ENCODE results near the gene PPP1R2B. TPM values are rescaled to one million over a fixed set of nuclear protein-coding genes. Genes with fewer than 3 reads are reported as not detected.

PPP1R2B gene
- total and polyA plus RNA-seq, 11 donors, result not detected

DNA sequence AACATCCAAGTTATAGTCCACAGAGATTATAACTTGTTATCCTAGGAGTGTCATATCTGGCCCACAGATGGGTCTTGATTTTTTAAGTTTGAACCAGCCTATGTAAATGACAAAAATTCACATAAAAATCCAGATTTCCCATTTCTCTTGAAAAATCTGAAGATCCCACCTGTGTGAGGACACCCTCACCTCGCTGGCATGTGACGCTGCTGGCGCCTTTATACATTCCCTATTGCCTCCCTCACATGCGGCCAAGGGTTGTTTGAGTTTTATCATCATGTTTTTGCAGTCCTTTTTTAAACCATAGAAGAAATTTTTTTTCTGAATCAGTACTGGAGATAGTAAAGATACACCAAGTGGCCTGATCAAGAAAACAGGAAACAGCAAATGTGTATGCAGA, 25.9 kb upstream of the PPP1R2B start:
- Histone ChIP-seq H3K4me3 (no peak overlapping the region), H3K36me3 (no peaks in the 10 kb centered on the region), H3K27ac (no peak overlapping the region), H3K4me1 (no peaks in the 10 kb centered on the region), H3K27me3 (no peaks in the 10 kb centered on the region), H3K9me3 (no peaks in the 10 kb centered on the region)
- TF ChIP-seq POLR2A (IDR thresholded peaks at IDR 0.05), result no peak
- TF ChIP-seq, protein P1, sequence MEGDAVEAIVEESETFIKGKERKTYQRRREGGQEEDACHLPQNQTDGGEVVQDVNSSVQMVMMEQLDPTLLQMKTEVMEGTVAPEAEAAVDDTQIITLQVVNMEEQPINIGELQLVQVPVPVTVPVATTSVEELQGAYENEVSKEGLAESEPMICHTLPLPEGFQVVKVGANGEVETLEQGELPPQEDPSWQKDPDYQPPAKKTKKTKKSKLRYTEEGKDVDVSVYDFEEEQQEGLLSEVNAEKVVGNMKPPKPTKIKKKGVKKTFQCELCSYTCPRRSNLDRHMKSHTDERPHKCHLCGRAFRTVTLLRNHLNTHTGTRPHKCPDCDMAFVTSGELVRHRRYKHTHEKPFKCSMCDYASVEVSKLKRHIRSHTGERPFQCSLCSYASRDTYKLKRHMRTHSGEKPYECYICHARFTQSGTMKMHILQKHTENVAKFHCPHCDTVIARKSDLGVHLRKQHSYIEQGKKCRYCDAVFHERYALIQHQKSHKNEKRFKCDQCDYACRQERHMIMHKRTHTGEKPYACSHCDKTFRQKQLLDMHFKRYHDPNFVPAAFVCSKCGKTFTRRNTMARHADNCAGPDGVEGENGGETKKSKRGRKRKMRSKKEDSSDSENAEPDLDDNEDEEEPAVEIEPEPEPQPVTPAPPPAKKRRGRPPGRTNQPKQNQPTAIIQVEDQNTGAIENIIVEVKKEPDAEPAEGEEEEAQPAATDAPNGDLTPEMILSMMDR (IDR thresholded peaks at IDR 0.05), result no peak
- intact Hi-C loops (cut with DNase I), result loop anchor here in 9 of 10 donors (5.0 to 10.0 kb wide), 9 partner anchors 799 to 1879 kb away; partner anchors contain the start of gene MRPL22 (in 2 of the 9)
- DNase-seq, result no peak
- 78 to 86% (median 82%) methylated on average over 4 of the region's 4 CpGs for WGBS, 4 donors
- no peak for ATAC-seq

DNA sequence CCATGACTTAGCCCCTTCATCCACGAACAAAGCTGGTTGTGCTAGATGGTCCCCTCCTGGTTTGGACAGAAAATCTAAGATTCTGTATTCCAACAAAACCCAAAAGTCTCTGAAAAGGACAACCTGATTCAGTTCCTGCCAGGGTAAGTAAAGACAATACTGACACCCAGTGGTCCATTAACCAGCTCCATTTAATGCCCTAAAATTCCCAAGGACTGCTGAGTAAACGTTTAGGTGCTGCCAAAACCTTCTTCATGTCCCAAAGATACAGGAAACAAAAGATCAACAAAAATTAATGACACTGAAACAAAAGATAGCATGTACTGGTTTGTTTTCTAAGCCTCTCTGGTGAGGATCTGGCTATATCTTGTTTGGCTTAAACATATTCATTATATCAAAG, 25.3 kb upstream of the PPP1R2B start:
- no peak for DNase-seq

DNA sequence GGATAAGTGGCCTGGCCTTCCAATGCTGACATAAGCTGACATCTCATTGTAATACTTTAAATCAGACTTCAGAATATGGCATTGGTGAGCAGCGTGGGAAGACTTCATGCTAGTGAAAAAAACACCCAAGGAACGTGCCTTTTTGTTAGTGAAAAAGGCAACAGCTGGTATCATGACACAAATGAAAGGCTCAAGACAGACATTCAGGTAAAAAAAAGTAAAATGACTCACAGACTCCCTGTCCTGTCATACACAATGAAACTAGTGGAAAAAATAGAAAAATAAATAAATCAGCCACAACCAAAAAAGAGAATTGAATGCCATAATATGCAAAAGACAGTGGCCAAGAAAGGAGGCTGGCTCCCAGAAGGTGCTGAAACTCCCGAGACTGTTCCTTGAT, 24.4 kb upstream of the PPP1R2B start:
- Histone ChIP-seq H3K9me3 (no peaks in the 10 kb centered on the region), H3K4me1 (no peaks in the 10 kb centered on the region), H3K27me3 (no peaks in the 10 kb centered on the region), H3K4me3 (no peak overlapping the region), H3K27ac (no peak overlapping the region), H3K36me3 (no peaks in the 10 kb centered on the region)
- TF ChIP-seq, protein P1 (IDR thresholded peaks at IDR 0.05), result no peak
- no peak for TF ChIP-seq POLR2A (IDR thresholded peaks at IDR 0.05)
- 69 to 78% (median 77%) methylated on average over 3 of the region's 3 CpGs for WGBS, 4 donors
- intact Hi-C loops (cut with DNase I), result loop anchor here in 6 of 10 donors (5.0 to 10.0 kb wide), 8 partner anchors 801 to 1881 kb away; partner anchors contain the start of gene MRPL22 (in 2 of the 6)
- ATAC-seq, result no peak
- no peak for DNase-seq

More for the DNA sequence above, 25.3 kb upstream of the PPP1R2B start:
- peak; percentile 48 to 84 (median 64) for ATAC-seq
- TF ChIP-seq, protein P1 (IDR thresholded peaks at IDR 0.05), result peak; percentile 17 to 67 (median 56)
- TF ChIP-seq POLR2A (IDR thresholded peaks at IDR 0.05), result no peak
- WGBS, 4 donors, result 9 to 18% (median 12%) methylated on average over 2 of the region's 2 CpGs
- Histone ChIP-seq H3K36me3 (no peaks in the 10 kb centered on the region), H3K4me1 (no peaks in the 10 kb centered on the region), H3K27me3 (no peaks in the 10 kb centered on the region), H3K9me3 (no peaks in the 10 kb centered on the region), H3K27ac (no peak overlapping the region), H3K4me3 (no peak overlapping the region)
- intact Hi-C loops (cut with DNase I), result loop anchor here in 9 of 10 donors (5.0 to 10.0 kb wide), 9 partner anchors 800 to 1880 kb away; partner anchors contain the start of gene MRPL22 (in 2 of the 9)

DNA sequence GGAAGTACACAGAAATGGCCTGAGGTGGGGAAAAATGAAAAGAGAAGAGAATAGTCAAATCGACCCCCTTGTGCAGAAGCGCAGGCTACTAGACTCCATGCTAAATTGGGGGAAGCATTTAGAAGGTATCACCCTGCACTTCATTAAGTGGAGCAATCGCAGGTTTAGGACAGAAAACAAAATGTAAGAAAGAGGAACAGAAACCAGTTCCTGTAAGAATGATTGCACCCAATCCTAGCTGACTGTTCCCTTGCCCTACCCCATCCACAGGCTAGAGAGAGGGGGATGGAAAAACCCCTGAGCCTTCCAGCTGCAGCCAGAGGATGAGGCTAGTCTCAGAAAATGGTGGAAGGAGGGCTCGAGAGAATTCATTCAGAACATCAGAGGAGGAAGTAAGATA, 23.9 kb upstream of the PPP1R2B start:
- no peak overlapping the region for H3K4me3 ChIP-seq
- H3K36me3 ChIP-seq, result no peaks in the 10 kb centered on the region
- no peaks in the 10 kb centered on the region for H3K4me1 ChIP-seq
- DNase-seq, result no peak
- TF ChIP-seq POLR2A (IDR thresholded peaks at IDR 0.05), result no peak
- TF ChIP-seq, protein P1 (IDR thresholded peaks at IDR 0.05), result no peak
- no peak for ATAC-seq
- no peak overlapping the region for H3K27ac ChIP-seq
- no peaks in the 10 kb centered on the region for H3K9me3 ChIP-seq
- H3K27me3 ChIP-seq, result no peaks in the 10 kb centered on the region
- 78 to 81% (median 80%) methylated on average over 4 of the region's 4 CpGs for WGBS, 4 donors
- intact Hi-C loops (cut with DNase I), result loop anchor here in 6 of 10 donors (5.0 to 10.0 kb wide), 8 partner anchors 801 to 1881 kb away; partner anchors contain the start of gene MRPL22 (in 2 of the 6)
